B cell (primary cell): ENCODE results near the gene LILRB3.

Source experiments
- CTCF ChIP-seq: fragments of 200-600 bp; IDR thresholded peaks from one replicate; pipeline ENCODE4 v1.8.0; 2022; ENCODE audit warnings: antibody characterized with exemption, mild to moderate bottlenecking
- EZH2 ChIP-seq: IDR thresholded peaks from 2 replicates; pipeline ENCODE4 v1.6.1; 2012; ENCODE audit warnings: borderline replicate concordance, low read depth, mild to moderate bottlenecking, moderate library complexity, low read length; ENCODE audit not compliant: insufficient read depth, poor library complexity, severe bottlenecking

DNA sequence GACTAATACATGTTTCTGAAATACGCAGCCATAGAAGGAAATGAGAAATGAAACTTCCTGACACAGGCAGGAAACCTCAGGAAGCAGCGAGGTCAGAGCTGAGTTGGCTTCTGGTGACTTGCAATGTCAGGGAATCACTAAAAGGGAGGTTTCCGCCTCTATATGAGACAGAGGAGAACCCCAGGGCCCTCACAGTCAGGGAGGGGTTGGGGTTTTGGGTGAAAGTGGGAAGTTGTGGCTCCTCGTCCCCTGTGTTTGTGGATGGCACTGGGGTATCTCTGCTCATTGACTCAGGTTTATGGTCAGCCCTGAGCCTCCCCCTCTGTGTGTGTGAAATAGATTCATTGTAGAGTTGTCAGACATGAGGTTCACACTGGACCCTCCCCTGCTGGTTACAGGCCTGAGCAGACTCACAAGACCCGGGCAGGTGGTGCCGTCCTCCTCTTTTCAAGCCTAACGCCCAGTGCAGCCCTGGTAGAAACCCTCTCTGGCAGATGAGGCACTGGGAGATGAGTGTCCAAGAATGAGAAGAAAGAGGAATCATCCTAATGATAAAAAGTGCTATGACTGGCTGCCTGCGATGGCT is 25.3 kb upstream of the LILRB3 start:
- no peak for TF ChIP-seq CTCF
- TF ChIP-seq EZH2 = no peak
